Measurements from ENCODE around the gene DHRS3.

DNA sequence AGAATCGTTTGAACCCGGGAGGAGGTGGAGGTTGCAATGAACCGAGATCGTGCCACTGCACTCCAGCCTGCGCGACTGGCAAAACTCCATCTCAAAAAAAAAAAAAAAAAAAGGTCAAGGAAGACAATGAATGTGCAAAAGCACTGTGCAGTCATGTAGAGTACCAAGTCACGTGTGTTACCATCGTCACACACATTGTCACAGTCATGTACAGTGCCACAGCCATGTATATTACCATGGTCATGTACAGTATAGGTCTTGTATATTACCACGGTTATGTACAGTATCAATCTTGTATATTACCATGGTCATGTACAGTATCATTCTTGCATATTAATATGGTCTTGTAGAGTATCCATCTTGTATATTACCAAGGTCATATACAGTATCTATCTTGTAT lies 13.0 kb downstream of the DHRS3 start:
- TF ChIP-seq EZH2 (IDR thresholded peaks at IDR 0.05) (no peak), POLR2AphosphoS5 (IDR thresholded peaks at IDR 0.05; ENCODE audit: borderline replicate concordance, low read depth, low read length) (no peak), FOXP2 (optimal IDR thresholded peaks at IDR 0.05; ENCODE audit: control extremely low read depth, extremely low read length, insufficient read depth) (no peak)

All from SK-N-MC (cell line).